Measurements from ENCODE around the gene DES.

Gene DES

DNA sequence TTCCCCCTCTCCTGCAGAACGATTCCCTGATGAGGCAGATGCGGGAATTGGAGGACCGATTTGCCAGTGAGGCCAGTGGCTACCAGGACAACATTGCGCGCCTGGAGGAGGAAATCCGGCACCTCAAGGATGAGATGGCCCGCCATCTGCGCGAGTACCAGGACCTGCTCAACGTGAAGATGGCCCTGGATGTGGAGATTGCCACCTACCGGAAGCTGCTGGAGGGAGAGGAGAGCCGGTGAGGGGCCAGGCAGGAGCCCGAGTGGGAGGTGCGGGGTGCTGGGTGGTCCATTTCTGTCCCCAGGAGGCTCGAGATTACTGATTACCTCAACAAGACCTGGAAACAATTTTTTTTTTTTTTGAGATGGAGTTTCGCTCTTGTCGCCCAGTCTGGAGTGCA, 3.1 kb downstream of the DES start:
- no peak for DNase-seq

DNA sequence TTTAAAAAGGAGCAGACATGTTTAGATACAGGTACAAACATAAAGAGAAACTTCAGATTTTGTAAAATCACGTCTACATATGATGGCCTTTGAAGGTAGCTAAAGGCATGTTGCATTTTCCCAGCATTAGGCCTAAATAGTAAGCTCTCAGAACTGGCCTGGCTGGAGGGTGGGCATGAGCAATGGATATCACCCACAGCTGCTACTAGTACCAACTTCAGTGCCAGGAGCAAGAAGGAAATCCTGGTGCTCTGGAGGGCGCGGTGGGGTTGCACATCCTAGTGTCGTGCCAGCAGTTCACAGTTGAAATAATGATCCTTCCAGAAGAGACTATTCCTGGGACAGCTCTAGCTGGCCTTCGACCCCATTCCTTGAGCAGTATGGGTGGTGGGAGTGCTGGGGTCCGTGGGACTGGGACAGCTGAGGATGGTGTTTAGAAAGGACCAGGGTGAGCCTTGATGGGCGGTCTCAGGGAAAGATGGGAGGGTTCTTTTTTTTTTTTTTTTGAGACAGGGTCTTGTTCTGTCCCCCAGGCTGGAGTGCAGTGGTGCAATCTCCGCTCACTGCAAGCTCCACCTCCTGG, 4.9 kb downstream of the DES start:
- no peak for DNase-seq

DNA sequence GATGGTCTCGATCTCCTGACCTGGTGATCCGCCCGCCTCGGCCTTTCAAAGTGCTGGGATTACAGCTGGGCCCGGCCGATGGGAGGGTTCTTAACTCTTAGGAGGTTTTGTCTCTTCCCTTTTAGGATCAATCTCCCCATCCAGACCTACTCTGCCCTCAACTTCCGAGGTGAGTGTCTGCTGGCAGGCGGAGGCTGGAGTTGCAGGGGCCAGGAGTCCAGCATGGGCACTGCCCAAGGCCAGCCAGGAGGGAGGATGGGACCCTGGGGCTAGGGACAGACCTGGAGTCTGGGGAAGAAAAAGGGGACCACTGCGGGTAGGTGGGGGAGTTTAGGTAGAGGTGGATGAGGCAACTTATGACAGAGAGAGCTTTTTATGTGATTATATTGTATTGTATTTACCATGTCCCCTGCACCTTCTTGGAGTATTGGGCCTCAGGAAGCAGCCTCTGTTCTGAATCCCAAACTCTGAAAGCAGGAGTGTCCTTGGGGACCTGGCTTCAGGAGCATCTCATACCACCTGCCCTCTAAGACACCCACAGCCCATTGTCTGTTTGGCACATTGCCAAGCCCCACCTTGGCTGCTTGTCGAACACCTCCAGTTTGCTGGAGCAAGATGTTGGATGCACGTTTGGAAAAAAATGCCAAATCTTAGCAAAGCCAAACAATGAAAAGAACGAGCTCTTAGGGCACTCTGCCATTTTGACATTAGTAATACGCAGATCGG, 5.6 kb downstream of the DES start:
- no peak for DNase-seq

DNA sequence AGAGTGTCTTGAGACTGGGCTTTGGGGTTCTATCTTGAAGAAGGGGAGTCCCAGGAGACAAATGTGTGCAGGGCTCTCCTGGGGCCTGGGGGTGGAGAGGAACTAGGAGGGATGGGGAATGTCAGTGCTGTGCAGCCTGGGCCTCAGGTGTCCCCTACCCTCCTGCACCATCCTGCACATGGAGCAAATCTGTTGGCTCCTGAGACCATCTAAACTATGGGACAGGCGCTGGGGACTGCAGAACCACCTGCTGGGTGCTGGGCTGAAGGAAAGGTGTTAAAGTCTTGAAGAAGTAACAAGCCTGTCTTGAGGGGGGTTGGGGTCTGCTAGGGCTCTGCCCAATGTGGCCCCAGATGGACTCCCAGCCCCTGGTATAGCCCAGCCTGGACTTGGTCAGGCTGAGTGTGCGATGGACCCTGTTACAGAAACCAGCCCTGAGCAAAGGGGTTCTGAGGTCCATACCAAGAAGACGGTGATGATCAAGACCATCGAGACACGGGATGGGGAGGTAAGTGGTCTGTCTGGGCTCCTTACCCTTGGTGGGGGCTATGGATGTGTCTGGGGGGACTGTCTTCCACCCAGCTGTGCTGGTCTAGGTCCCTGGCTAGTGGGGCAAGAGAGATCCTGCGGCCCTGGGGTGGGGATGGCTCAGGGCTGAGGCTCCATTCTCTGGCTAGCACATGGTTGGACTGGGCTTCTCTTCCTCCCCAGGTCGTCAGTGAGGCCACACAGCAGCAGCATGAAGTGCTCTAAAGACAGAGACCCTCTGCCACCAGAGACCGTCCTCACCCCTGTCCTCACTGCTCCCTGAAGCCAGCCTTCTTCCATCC, 7.3 kb downstream of the DES start:
- DNase-seq, result no peak

DNA sequence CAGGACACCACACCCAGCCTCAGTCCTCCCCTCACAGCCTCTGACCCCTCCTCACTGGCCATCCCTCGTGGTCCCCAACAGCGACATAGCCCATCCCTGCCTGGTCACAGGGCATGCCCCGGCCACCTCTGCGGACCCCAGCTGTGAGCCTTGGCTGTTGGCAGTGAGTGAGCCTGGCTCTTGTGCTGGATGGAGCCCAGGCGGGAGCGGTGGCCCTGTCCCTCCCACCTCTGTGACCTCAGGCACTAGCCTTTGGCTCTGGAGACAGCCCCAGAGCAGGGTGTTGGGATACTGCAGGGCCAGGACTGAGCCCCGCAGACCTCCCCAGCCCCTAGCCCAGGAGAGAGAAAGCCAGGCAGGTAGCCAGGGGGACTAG, 7.9 kb downstream of the DES start:
- no peak for DNase-seq

DNA sequence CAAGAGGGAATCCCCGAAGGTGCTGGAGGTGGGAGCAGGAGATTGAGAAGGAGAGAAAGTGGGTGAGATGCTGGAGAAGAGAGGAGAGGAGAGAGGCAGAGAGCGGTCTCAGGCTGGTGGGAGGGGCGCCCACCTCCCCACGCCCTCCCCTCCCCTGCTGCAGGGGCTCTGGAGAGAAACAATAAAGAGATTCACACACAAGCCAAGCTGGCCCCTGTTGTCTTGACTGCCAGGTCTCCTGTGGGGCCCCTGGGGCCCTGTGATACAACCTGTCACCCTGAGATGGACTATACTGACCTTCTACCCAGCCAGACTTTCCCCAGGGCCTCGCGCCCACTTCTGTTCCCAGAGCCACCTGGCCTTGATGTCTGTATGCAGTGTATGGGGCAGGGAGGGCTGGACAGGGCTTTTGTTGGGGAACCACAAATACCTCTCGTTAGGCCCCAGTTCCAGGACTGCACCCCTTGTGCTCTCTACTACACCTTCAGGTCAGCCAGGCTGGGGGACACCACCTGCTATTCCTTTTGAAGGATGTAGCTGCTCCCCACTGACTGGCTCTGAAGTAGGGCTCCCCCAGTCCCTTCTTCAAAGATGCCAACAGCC, 8.5 kb downstream of the DES start:
- DNase-seq, result no peak

DNA sequence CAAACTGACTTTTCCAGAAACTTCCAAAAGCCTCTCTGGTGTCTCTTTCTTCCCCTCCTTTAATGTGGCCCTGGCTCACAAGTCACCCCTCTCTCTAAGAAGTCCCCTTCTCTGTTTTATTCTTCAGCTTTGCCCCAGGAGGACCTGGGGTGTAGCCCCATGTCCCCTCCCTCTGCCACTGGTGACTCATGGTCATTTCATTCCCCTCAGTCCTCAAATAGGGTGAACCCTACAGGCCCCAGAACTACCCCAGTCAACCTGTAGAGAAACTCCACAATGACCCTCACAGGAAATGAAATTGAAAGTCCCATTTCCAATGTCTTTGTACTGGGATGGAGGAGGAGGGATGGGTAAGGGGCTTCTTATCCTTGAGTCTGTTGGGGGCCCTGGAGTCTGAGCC, 10.3 kb downstream of the DES start:
- no peak for DNase-seq

DNA sequence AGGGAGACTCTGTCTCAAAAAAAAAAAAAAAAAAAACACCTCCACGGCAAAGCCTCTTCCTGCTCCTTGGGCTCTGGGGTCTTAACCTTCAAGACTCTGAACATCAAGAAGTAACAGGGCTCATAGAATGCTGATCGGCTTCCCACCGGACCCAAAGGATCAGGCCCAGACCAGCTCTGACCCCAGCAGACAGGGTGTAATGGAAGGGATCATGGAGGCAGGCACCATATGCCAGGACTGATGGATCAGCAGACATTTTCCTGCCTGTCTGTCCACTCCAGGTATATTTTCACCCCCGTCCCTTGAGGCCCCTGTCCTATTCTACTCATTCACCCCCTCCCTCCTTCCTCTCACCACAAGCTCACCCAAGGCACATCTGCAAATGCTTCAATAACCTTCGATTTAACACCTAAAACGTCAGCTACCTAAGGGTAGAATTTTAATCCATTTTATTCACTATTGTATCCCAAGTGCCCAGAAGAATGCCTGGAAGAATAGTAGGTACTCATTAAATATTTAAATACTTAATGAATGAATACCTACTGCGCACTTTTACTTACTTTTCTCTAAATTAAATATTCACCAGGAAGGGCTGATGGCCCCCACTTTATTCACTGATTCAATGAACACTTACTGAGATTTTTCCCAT, 11.9 kb downstream of the DES start:
- no peak for DNase-seq

DNA sequence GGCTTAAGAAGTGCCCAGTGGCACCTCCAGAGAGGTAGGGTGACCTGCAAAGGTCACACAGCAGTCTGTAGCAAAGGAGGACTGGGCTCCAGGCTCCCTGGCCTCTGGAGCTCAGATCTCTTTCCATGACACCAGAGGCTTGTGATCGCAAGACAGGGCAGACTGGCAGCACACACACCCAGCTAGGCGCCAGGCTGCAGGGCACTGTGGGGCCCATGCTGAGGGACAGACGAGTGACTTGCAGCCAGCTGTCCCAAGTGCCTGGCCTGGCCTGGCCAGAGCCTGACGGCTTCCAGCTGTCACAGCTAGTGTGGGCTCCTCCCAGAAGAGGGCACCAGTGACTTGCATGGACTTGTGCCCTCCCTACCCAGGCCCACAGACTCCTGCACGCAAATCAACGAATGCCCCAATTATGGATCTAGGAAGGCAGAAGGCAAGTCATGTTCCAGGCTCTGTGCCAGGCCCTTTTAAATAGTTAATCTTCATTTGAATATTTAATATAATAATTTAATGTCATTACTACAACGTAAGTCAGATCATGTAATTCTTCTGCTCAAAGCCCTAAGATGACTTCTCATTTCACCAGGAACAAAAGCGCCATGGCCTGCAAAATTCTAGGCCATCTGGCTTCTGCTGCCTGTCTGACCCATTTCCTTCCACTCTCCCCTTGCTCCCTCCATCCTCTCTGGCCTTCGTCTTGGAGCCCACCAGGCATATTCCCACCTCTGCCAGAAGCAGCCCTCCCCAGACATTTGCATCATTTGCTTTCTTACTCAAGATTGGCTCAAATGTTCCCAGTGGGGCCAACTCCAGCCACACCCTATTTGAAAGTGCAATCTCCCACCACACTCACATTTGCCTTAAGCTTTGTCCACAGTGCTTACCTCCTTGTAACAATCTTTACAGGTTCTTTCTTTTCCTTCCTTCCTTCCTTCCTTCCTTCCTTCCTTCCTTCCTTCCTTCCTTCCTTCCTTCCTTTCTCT, 12.7 kb downstream of the DES start:
- no peak for DNase-seq

DNA sequence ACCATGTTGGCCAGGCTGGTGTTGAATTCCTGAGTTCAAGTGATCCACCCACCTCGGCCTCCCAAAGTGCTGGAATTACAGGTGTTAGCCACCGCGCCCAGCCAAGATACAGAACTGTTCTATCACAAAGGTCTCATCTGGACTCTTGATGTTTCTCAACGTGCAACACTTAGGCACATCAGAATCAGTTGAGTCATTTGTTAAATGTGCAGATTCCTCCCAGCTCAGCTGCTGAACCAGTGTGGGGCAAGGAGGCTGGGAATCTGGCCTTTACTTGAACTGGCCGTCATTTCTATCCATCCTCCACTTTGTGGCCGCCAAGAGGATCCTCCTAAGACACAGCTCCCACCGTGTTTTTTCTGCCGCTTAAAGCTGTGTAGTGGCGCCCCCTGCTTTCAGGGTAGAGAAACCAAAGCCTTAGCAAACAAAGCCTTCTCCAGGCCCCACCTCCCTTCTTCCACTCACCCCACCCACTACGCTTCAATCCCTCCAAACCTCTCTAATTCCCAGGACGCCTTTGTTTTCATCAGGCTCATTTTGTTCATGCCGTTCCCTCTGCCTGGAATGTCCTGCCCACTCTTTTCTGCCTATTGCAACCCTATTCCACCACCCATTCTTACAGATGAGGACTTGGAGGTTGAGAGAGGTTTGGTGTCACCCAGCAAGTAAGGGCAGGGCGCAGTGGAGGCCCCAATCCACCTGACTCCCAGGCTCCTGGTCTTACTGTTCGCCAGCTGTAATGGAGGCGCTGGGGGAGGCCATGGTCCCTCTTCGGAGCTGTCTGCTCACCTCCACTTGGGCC, 15.7 kb downstream of the DES start:
- peak; percentile 21 for DNase-seq

DNA sequence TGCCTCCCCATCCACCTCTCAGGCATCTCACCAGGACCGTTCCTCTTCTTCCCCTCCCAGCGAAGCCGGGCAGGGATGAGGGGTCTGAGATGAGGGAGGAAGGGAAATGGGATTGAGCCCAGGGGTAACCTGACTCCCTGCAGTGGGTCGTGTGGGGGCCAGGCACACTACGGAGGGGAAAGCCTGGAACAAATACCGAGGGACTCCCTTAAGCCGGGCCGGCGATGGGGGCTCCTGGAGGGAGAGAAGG, 16.2 kb downstream of the DES start:
- no peak for DNase-seq

DNA sequence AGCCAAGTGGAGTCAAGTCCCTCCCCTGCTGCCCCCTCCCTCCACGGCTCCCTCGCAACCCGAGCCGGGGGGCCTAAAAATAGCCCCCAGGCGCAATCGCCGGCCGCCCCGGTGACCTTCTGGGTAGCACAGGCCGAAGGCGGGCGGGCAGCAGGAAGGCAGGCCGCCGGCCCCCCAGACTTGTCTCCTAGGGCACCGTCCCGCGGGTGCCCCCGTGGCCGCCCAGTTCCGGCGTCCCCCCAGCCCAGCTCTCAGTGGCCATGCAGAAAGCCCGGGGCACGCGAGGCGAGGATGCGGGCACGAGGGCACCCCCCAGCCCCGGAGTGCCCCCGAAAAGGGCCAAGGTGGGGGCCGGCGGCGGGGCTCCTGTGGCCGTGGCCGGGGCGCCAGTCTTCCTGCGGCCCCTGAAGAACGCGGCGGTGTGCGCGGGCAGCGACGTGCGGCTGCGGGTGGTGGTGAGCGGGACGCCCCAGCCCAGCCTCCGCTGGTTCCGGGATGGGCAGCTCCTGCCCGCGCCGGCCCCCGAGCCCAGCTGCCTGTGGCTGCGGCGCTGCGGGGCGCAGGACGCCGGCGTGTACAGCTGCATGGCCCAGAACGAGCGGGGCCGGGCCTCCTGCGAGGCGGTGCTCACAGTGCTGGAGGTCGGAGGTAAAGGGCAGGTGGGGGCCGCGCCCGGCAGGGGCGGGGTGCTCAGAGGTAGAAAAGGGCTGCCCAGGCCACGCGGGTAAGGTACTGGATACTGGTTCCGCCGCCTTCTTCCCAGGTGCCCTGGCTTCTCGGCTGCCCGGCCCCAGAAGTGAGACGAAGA, 16.7 kb downstream of the DES start, which contains the start of gene SPEG:
TSS of gene SPEG (plus strand) at position 126 of the 808 bp plus-strand sequence. CDS start at position 261, 135 bp downstream.
- DNase-seq, result no peak

DNA sequence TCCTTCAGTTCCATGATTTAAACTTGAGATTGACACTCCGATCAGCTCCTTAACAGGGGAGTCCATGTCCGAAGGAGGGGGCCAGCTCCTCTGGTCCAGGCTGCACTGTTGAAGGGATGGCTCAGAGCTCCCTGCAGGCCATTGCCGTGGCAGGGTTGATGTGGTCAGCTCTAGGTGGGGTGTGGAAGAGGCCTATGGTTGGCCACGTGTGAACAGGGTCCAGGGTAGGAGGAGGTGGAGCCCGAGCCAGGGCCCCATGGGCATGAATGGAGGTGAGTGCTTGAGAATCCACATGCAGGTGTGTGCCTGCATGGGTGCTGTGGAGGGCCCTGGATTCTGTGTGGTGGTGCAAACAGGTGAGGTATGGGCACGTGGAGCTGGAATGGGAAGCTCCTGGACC, 17.5 kb downstream of the DES start:
- no peak for DNase-seq

DNA sequence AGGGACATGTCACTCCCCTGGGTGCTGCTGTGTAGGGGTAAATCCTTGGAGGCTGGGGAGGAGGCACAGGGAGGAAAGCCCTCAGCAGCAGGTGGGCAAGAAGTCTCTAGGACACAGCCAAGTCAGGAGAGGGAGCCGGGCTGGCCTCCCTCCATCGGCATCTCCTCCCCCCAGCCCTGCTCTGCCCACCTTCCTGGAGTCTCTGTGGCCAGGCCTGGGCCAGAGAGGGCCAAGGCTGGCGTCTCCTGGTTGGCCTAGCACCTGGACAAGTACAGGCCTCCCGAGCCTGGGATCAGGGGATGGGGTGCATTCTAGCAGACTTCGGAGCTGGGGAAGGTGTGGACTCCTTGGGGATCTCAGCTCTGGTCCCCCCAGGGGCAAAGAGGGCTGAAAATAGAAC, 18.3 kb downstream of the DES start:
- DNase-seq, result no peak

DNA sequence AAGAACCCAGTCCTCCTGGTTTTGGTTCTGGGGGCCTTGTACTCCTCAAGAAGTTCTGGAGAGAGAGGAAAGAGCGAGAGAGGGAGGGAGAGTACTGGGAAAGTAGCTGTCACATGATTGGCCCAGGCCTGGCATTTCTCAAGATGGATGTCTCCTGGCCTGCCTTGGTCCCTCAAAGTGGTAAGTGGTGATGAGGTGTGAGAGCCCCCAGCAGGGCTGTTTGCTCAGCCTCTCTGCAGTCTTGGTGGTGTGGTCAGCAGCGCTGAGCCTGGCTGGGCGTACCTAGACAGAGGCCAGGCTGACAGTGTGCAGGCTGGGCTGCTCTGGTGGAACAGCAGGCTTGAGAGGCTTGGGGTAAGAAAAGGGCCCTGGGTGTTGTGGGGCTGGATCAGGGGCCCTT, 19.0 kb downstream of the DES start:
- no peak for DNase-seq

DNA sequence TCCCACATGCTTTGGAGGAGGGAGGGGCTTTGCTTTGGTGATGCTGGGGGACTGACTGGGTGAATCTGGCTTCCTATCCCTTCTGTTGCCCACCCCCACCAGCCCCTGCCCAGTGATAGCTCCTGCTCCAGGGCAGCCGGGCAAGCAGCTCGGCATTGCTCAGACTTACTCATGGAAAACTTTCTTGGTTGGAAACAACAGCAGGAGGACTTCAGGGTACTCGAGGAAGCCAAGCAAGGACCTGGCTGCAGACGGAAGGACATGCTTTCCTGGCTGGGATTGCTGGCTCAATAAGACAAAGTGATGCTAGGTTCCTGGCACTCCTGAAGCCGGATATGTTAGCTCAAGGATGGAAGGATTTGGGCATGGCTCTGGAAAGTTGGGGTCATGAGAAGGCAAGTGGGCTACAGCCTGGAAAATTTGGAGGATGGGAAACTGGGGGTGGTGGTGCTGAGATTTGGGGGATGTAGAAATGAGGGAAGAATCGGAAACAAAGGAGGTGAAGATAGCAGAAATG, 19.6 kb downstream of the DES start:
- DNase-seq, result no peak

DNA sequence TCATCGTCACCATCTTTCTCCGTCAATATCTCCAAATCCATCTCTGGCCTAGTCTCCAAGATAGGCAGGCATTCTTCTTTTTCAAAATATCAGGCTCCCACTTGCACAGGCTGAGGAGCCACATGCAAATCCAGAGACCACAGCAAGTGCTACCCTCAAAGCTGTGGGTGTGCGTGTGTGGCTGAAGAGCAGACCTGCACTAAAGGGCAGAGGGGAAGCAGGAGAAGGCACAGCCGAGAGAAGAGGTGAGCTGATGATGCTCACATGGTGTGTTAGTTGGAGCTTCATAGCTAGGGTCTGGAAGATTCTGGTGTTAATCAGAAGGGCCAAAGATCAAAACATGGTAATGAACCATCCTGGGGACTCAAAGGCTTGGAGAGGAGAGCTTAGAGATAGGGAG, 20.3 kb downstream of the DES start:
- no peak for DNase-seq

DNA sequence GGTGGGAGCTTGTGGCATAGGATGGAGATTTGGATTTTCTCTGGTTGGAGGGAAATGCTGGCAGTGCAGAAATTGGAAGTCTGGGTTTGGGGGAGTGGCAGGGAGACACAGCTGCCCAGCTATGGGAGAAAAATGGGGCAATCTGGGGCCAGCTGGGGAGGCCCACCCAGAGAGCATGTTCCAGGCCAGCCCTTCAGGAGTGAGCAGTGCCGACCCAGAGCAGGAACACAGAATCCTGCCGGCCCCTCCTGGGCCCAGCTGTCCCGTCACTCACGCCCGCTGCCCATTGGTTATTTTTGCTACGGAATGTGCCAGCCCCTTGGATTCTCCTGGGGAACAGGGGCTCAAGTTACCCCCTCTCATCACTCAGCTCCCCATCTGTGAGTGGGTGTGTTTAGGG, 21.3 kb downstream of the DES start:
- DNase-seq, result no peak

DNA sequence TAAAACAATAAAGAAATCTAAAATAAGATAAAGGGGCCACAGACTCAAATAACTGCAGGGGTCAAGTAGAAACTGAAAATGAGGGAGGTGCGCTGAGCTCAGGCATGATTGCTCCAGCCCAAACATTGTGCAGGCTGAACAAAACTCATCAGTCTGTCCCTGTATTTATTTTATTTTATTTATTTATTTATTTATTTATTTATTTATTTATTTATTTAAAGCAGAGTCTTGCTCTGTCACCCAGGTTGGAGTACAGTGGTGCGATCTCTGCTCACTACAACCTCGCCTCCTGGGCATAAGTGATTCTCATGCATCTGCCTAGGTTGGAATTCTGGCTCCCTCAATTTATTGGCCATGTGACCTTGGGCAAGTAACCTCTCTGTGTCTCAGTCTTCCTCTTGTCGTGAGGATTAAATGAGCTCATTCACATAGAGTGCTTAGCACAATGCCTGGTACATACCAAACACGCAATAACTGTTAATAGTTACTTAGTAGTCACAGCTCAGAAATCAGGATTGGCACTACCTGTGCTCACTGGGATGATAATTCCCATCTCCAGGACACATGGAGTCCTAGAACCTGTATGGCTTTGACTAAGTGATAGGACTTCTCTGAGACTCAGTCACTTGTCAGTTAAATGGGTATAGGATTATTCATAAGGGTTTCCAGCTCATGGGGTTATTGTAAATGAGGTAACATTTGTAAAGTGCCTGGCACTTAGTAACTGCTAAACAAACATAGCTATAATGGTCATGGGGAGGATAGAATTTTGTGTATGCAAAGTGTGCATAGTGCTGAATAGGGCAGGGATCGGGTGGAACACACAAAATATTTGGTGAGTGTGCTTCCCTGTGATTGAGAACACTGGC, 22.4 kb downstream of the DES start:
- DNase-seq, result no peak

Measured in CD4-positive, alpha-beta T cell treated with Interleukin-17A for 1 hour (primary cell).